GM21737 (cell line): ENCODE results near the gene SLC6A19.
"Not testable (repeated sequence)": the region's sequence is repeated elsewhere in the genome, so short reads cannot be mapped to it uniquely, and the experiment has no call there.

Source experiments
- ATAC-seq: cut with Tn5 transposase; IDR thresholded peaks from one replicate; pipeline ENCODE4 v1.9.1; 2021; ENCODE audit warnings: mild to moderate bottlenecking, moderate library complexity; ENCODE audit not compliant: unreplicated experiment

SLC6A19 gene

DNA sequence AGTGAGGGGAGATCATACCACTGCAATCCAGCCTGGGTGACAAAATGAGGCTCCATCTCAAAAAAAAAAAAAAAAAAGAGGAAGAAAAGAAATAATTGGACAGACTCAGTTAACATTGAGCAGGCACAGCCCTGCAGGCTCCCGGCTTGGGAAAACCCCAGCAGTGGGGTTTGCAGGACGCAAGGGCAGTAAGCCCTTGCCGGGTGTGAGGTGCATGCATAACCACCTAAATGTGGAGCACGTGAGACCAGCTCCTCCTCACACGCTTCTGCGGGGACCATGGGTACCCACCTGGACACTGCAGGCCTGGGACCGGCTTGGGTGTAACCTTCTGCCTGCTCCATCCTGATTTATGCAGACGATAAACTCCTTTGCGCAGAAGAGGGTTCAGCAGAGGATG is 19.0 kb downstream of the SLC6A19 start:
- ATAC-seq: no peak

DNA sequence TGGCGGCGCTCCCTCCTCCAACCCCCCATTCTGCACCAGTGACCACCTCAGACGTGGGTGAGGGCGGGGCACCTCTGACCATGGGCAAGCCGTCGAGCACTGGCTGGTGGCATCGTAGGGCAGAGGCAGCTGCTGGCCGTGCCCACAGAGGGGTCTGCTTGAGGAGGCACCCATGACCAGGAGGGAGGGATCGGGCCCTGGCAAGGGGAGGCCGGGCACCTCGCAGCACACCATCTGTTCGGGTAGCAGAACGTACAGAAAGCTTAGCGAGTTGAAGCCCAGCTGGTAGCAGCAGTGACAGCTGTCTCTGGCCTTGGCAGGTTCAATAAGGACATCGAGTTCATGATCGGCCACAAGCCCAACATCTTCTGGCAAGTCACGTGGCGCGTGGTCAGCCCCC is 19.4 kb downstream of the SLC6A19 start:
- no peak for ATAC-seq

GRCh38 chr5:1221721-1222120 is 20.3 kb downstream of the SLC6A19 start:
- ATAC-seq: no peak

- no peak for ATAC-seq
Observed at GRCh38 chr5:1222147-1222546, 20.8 kb downstream of the SLC6A19 start.

DNA sequence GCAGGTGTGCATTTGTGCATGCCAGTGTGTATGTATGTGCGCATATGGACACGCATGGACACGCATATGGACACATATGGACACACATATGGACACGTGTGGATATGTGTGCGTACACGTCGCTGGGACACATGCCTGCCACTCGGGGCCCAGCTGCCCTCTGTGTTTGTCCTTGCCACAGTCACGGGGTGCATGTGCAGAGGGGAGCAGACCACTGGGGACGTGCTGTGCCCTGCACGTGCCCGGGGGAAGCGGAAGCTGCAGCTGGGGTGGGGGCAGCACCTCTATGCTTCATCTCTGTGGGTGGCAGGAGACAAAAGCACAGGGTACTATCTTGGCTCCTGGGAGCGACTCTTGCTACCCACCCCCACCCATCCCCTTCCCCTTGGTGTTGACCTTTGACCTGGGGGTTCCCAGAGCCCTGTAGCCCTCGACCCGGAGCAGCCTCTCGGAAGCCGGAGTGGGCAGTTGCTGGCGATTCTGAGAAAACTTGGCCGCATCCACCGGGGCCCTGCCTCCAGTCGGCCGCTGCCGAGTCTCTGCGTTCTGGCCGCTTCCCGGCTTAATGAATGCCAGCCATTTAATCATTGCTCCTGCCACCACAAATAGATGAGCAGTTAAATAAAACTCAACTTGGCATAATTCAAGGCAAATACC is 21.4 kb downstream of the SLC6A19 start:
- ATAC-seq: no peak

GRCh38 chr5:1223278-1223670 is 21.9 kb downstream of the SLC6A19 start:
- ATAC-seq: no peak

- no peak for ATAC-seq
Observed at GRCh38 chr5:1224631-1225030, 23.2 kb downstream of the SLC6A19 start.

DNA sequence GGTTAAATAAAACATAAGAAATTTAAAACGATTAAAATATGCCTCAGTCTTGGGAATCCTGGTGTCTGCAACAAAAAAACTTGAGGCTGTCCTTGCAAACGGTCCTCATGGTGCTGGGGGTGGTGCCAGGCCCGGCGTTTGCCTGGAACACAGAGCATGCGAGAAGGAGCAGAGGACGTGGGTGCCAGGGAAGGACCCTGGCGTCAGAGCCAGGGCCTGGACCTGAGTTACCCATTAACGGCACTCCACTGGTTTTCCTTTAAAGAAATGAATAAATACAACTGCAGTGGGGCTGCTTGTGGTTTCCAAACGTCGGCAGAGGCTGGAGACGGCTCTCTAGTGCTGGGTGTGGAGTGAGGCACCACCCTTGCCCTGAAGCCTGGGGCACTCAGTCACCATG is 23.7 kb downstream of the SLC6A19 start, which contains the start of gene SLC6A18:
Gene SLC6A18, plus strand, starts transcription at position 301 of the 400 bp plus-strand sequence. Its CDS starts 97 bp downstream, at position 398.
- ATAC-seq: no peak

GRCh38 chr5:1226231-1226630 is 24.8 kb downstream of the SLC6A19 start:
- ATAC-seq: no peak

GRCh38 chr5:1226839-1227581 is 25.6 kb downstream of the SLC6A19 start:
- no peak for ATAC-seq

- ATAC-seq: no peak
Observed at GRCh38 chr5:1227667-1228066, 26.3 kb downstream of the SLC6A19 start.

DNA sequence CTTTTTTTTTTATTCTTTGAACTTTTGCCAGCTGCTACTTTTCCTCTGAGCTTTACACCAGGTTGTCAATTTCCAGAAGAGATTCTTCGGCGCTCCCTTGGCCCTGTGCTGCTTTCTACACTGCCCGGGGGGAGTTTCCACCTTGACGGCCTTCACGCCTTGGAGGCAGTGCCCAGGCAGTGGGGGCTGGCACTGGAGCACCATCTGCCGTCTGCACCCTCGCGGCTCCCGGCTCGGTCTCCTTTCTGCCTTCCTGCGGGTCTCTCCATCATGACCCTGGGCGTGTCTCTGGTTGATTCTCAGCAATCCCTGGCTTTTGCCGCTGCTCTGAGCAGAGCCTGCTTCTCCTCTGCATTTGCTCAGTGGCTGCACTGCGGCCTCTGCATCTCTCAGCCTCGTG is 26.7 kb downstream of the SLC6A19 start:
- ATAC-seq: no peak

GRCh38 chr5:1229023-1229422 is 27.6 kb downstream of the SLC6A19 start:
- not testable (repeated sequence) for ATAC-seq

- no peak for ATAC-seq
Observed at GRCh38 chr5:1229822-1230221, 28.4 kb downstream of the SLC6A19 start.

- no peak for ATAC-seq
Observed at GRCh38 chr5:1230551-1230950, 29.2 kb downstream of the SLC6A19 start.

DNA sequence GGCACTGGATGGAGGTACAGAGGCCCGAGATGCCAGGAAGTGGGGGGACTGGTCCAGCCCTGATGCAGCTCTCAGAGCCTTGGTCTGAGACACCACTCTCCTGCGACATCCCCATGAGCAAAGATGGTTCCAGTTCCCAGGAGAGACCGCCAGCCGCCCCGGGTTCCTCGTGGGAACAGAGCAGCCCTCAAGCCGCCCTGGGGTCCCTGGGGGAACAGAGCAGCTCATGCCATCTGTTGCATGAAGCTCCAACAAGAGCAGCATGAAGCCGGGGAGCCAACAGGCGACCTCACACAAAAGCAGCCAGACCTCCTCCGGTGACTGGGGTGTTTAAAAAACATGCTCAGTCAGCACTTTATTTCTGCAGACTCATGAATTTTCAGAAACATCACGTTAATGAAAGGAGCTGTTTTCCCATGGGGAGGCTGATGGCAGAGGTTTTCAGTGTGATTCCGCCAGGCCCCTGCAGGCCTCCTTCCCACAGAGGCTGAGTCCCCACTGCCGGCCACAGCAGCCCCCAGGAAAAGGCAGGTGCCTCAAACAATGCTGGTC is 30.0 kb downstream of the SLC6A19 start:
- no peak for ATAC-seq

GRCh38 chr5:1232780-1233179 is 31.4 kb downstream of the SLC6A19 start:
- no peak for ATAC-seq

- ATAC-seq: no peak
Observed at GRCh38 chr5:1235379-1235778, 34.0 kb downstream of the SLC6A19 start.

- no peak for ATAC-seq
Observed at GRCh38 chr5:1235838-1236237, 34.4 kb downstream of the SLC6A19 start.

- ATAC-seq: no peak
Observed at GRCh38 chr5:1239505-1240251, 38.3 kb downstream of the SLC6A19 start.

DNA sequence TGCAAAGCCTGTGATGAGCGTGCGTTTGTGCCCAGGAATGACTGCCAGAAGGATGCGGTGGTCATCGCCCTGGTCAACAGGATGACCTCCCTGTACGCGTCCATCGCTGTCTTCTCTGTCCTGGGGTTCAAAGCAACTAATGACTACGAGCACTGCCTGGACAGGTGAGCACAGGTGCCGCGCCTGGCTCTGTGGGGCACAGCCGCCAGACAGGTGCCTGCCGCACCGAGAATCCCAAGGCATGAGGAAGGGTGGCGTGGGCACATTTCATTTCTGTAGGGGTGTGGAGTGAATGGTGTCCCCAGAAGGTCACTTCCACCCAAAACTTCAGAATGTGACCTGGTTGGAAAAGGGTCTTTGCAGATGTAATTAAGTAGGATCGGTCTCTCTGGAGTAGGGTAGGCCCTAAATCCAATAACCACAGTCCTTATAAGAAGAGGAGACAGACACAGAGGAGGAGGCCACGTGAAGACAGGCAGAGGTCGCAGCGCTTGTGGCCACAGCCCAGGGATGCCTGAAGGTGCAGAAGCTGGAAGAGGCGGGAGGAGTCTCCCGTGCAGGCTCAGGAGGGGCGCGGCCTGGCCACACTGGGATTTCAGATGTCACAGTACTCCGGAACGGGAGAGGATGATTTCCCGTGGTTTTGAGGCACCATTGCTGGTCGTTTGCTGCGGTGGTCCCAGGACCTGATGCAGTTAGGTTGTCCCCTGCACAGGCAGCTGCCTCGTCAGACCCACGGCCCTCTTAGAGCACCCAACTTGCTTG is 39.3 kb downstream of the SLC6A19 start:
- no peak for ATAC-seq
